HL-60 (cell line): Measurements from ENCODE around the gene OTULINL.

Experiments used
- DNase-seq, 2 experiments: peaks; one replicate each; pipeline ENCODE4 v3.0.0-alpha.2; 2010 to 2020; ENCODE audit warnings: low read depth in 1 of 2, low spot score in 1 of 2
- H3K27ac ChIP-seq: fragments of 250-450 bp; sonication (Bioruptor Pico); replicated peaks from 2 replicates; pipeline ENCODE4 v1.5.1; 2020; ENCODE audit warnings: mild to moderate bottlenecking, moderate library complexity
- H3K27me3 ChIP-seq: fragments of 250-450 bp; sonication (Bioruptor Pico); 2 replicates; pipeline ENCODE4 v1.5.1; 2021; ENCODE audit warnings: mild to moderate bottlenecking, moderate library complexity; ENCODE audit not compliant: insufficient read depth, poor library complexity, severe bottlenecking
- H3K4me3 ChIP-seq: replicated peaks from 2 replicates; pipeline ENCODE4 v1.5.1; 2011; ENCODE audit warnings: mild to moderate bottlenecking, control low read depth, low read length; ENCODE audit not compliant: insufficient read depth
- CTCF ChIP-seq: IDR thresholded peaks from one replicate; pipeline ENCODE4 v1.5.1; 2011; ENCODE audit warnings: low read length, control low read depth, inconsistent platforms; ENCODE audit not compliant: insufficient read depth
- GABPA ChIP-seq: IDR thresholded peaks from 2 replicates; pipeline ENCODE4 v1.6.1; 2012; ENCODE audit warnings: low read depth
- POLR2AphosphoS5 ChIP-seq: IDR thresholded peaks from 2 replicates; pipeline ENCODE4 v1.6.1; 2012; ENCODE audit warnings: low read depth
- REST ChIP-seq: IDR thresholded peaks from 2 replicates; pipeline ENCODE4 v1.6.1; 2012; ENCODE audit warnings: low read depth; ENCODE audit not compliant: insufficient replicate concordance
- SPI1 ChIP-seq: IDR thresholded peaks from 2 replicates; pipeline ENCODE4 v1.6.1; 2012; ENCODE audit warnings: low read depth, mild to moderate bottlenecking, borderline replicate concordance

Gene OTULINL

GRCh38 chr5:14580398-14581034, 1.1 kb upstream of the OTULINL start:
- no peaks in the 10 kb centered on the region for H3K27me3 ChIP-seq
- no peak overlapping the region for H3K27ac ChIP-seq
- no peak for DNase-seq
- no peak overlapping the region for H3K4me3 ChIP-seq
- TF ChIP-seq POLR2AphosphoS5 (no peak), GABPA (no peak), CTCF (no peak), SPI1 (no peak), REST (no peak)

- Histone ChIP-seq H3K27me3 (no peaks in the 10 kb centered on the region), H3K4me3 (peak overlapping the region; percentile 83), H3K27ac (peak overlapping the region; percentile 70)
- DNase-seq, result peak in 1 of 2 experiments; percentile 78
- no peak for TF ChIP-seq SPI1
- peak; percentile 2 for TF ChIP-seq CTCF
- TF ChIP-seq REST, result peak; percentile 36
Measured at GRCh38 chr5:14581891-14582796, 552 bp downstream of the OTULINL start.

GRCh38 chr5:14582797-14583137, 1.2 kb downstream of the OTULINL start:
- no peak for DNase-seq
- TF ChIP-seq CTCF (no peak), SPI1 (no peak), GABPA (no peak), REST (no peak), POLR2AphosphoS5 (no peak)
- Histone ChIP-seq H3K27ac (no peak overlapping the region), H3K4me3 (peak overlapping the region; percentile 83), H3K27me3 (no peaks in the 10 kb centered on the region)
